HepG2 (cell line): ENCODE data around the gene GPC3. TPM values are rescaled to one million over a fixed set of nuclear protein-coding genes. Genes with fewer than 3 reads are reported as not detected.

Experiments used
- ATAC-seq: fragments of 200-7000 bp; cut with Tn5 transposase; 3 replicates; pipeline ENCODE4 v1.9.1; 2020; ENCODE audit warnings: mild to moderate bottlenecking, moderate library complexity
- BruUV-seq: library from RNA; stranded (reverse); fragments of 400-500 nt; replicated peaks from 2 replicates; lab custom pipeline; 2021; lab: Mats Ljungman, UMichigan
- CTCF ChIA-PET: fragments of 300-600 bp; formaldehyde crosslinking; extraction: SDS; loops from one replicate; lab custom pipeline; 2021; ENCODE audit warnings: low total read pairs, inconsistent platforms, low intra/inter-chr PET ratio; lab: Yijun Ruan, JAX
- POLR2A ChIA-PET: fragments of 350-600 bp; sonication (Branson Sonifier 250); formaldehyde crosslinking; loops from one replicate; lab custom pipeline; 2020; ENCODE audit warnings: antibody characterized with exemption, inconsistent platforms; lab: Yijun Ruan, JAX
- DNase-seq: peaks from one replicate; pipeline ENCODE4 v3.0.0-alpha.2; 2015; ENCODE audit warnings: low spot score
- FAIRE-seq: peaks from 3 replicates; lab custom pipeline; 2011; peaks lifted over from hg19 to GRCh38; lab: Jason Lieb, UNC
- H2AFZ ChIP-seq: one replicate; pipeline ENCODE4 v1.6.1; 2011; ENCODE audit warnings: low read length, inconsistent platforms
- H3K27ac ChIP-seq: fragments of 300-600 bp; 3 replicates; pipeline ENCODE4 v1.8.0; 2011; ENCODE audit warnings: mixed run types, mild to moderate bottlenecking, mixed read lengths, low read length, inconsistent platforms; ENCODE audit not compliant: insufficient read depth; ENCODE audit errors: extremely low read length
- H3K27me3 ChIP-seq, 2 experiments: fragments of 200-600 bp in 1 of 2; 2 replicates in 1 of 2; 3 replicates in 1 of 2; pipeline versions ENCODE4 v1.6.0 to v1.8.0; 2011; ENCODE audit warnings: low read length in 2 of 2, mild to moderate bottlenecking in 2 of 2, moderate library complexity in 2 of 2, inconsistent platforms in 1 of 2; ENCODE audit not compliant: insufficient read depth in 2 of 2, control insufficient read depth in 1 of 2
- H3K36me3 ChIP-seq, 2 experiments: fragments of 200-600 bp in 1 of 2; replicated peaks in 1 of 2; 2 replicates in 1 of 2; 3 replicates in 1 of 2; pipeline versions ENCODE4 v1.5.1 to v1.8.0; 2011; ENCODE audit warnings: low read length in 2 of 2, inconsistent platforms in 1 of 2; ENCODE audit not compliant: insufficient read depth in 2 of 2, control insufficient read depth in 1 of 2
- H3K4me1 ChIP-seq: 2 replicates; pipeline ENCODE4 v1.5.1; 2012; ENCODE audit warnings: low read length, inconsistent platforms; ENCODE audit not compliant: insufficient read depth
- H3K4me2 ChIP-seq: 2 replicates; pipeline ENCODE4 v1.6.0; 2011; ENCODE audit warnings: low read depth, low read length, inconsistent platforms
- H3K4me3 ChIP-seq, 3 experiments: fragments of 200-600 bp in 1 of 3; sonication (generic), shearing (Covaris generic) in 1 of 3; replicated peaks in 1 of 3; 2 replicates each; pipeline ENCODE4 v1.5.1; 2011 to 2016; ENCODE audit warnings: low read length in 3 of 3, inconsistent platforms in 2 of 3, low read depth in 2 of 3, mild to moderate bottlenecking in 2 of 3, control low read depth in 1 of 3, mixed read lengths in 1 of 3; ENCODE audit not compliant: insufficient read depth in 1 of 3
- H3K79me2 ChIP-seq: one replicate; pipeline ENCODE4 v1.6.1; 2011; ENCODE audit warnings: low read length, inconsistent platforms; ENCODE audit not compliant: insufficient read depth
- H3K9ac ChIP-seq: 2 replicates; pipeline ENCODE4 v1.6.0; 2011; ENCODE audit warnings: mild to moderate bottlenecking, low read depth, low read length, inconsistent platforms; ENCODE audit not compliant: insufficient read depth
- H3K9me3 ChIP-seq: 2 replicates; pipeline ENCODE4 v1.5.1; 2012; ENCODE audit warnings: mild to moderate bottlenecking, low read length
- H4K20me1 ChIP-seq: 2 replicates; pipeline ENCODE4 v1.6.0; 2011; ENCODE audit warnings: inconsistent platforms, mild to moderate bottlenecking, low read length, moderate library complexity; ENCODE audit not compliant: insufficient read depth
- HMG20A ChIP-seq: IDR thresholded peaks from 2 replicates; pipeline ENCODE4 v1.6.1; 2016; ENCODE audit warnings: borderline replicate concordance
- RBFOX2 ChIP-seq: fragments of 200-400 bp; formaldehyde crosslinking; IDR thresholded peaks from 2 replicates; pipeline ENCODE4 v1.6.1; 2017; ENCODE audit warnings: low read depth, mild to moderate bottlenecking, low read length
- SMAD9 ChIP-seq: sonication (generic); formaldehyde crosslinking; IDR thresholded peaks from 2 replicates; pipeline ENCODE4 v1.5.1; 2020; ENCODE audit warnings: mild to moderate bottlenecking, missing genetic modification reagents
- STAT5B ChIP-seq: sonication (generic); formaldehyde crosslinking; IDR thresholded peaks from 2 replicates; pipeline ENCODE4 v1.4.0; 2020; ENCODE audit warnings: missing genetic modification reagents
- THAP7 ChIP-seq: sonication (generic); formaldehyde crosslinking; IDR thresholded peaks from 2 replicates; pipeline ENCODE4 v1.8.1; 2023; ENCODE audit warnings: mild to moderate bottlenecking, missing genetic modification reagents
- U2AF2 ChIP-seq: fragments of 200-400 bp; formaldehyde crosslinking; IDR thresholded peaks from 2 replicates; pipeline ENCODE4 v1.6.1; 2017; ENCODE audit warnings: low read depth, mild to moderate bottlenecking, low read length
- XBP1 ChIP-seq: sonication (generic); formaldehyde crosslinking; IDR thresholded peaks from 2 replicates; pipeline ENCODE4 v1.5.0; 2020; ENCODE audit warnings: missing genetic modification reagents
- YY1 ChIP-seq: IDR thresholded peaks from 2 replicates; pipeline ENCODE4 v1.6.1; 2011; ENCODE audit warnings: low read length, low read depth, moderate library complexity, mild to moderate bottlenecking; ENCODE audit not compliant: insufficient read depth, insufficient replicate concordance
- ZNF274 ChIP-seq: sonication (generic); formaldehyde crosslinking; IDR thresholded peaks from 2 replicates; pipeline ENCODE4 v1.5.1; 2020; ENCODE audit warnings: mild to moderate bottlenecking, missing genetic modification reagents
- ZNF292 ChIP-seq: sonication (generic); formaldehyde crosslinking; IDR thresholded peaks from 2 replicates; pipeline ENCODE4 v1.8.1; 2022; ENCODE audit warnings: mild to moderate bottlenecking, low read depth, missing genetic modification reagents, borderline replicate concordance
- ZNF749 ChIP-seq: sonication (generic); formaldehyde crosslinking; IDR thresholded peaks from 2 replicates; pipeline ENCODE4 v1.8.0; 2022; ENCODE audit warnings: mild to moderate bottlenecking, missing genetic modification reagents, moderate library complexity, borderline replicate concordance
- ZNF891 ChIP-seq: sonication (generic); formaldehyde crosslinking; IDR thresholded peaks from 2 replicates; pipeline ENCODE4 v1.5.0; 2020; ENCODE audit warnings: mild to moderate bottlenecking, missing genetic modification reagents
- ZSCAN30 ChIP-seq: sonication (generic); formaldehyde crosslinking; IDR thresholded peaks from 2 replicates; pipeline ENCODE4 v1.5.0; 2020; ENCODE audit warnings: mild to moderate bottlenecking, missing genetic modification reagents
- WGBS: methylation state at CpG from one replicate; pipeline ENCODE4 v1.1.6; 2017; ENCODE audit warnings: low lambda C conversion rate; 5-methylcytosine and 5-hydroxymethylcytosine counted together
- in situ Hi-C: cut with HindIII; loops from 2 replicates; pipeline ENCODE4 v1.10.0; 2017; ENCODE audit warnings: low pct_unique_long_range_greater_than_20kb; ENCODE audit not compliant: extremely low pct_ligation_motif_present
- intact Hi-C: fragments of 100-400 bp; cut with micrococcal nuclease; formaldehyde crosslinking; loops from one replicate; pipeline ENCODE4 v1.10.0; 2022; ENCODE audit not compliant: unreplicated experiment
- polyA plus RNA-seq, 8 experiments: library from polyadenylated mRNA; depleted of rRNA in 3 of 8; stranded (reverse) in 7 of 8; unstranded in 1 of 8; fragments of >200 nt; fragmentation: Illumina TruSeq in 4 of 8; extraction: Trizol in 4 of 8; gene quantifications; 2 replicates each; pipeline versions ENCODE4 v1.2.1 to v1.2.3, GENCODE V29; 2011 to 2016; ENCODE audit warnings: low read depth in 4 of 8, missing spikeins in 1 of 8, mixed read lengths in 1 of 8; ENCODE audit not compliant: insufficient read depth in 1 of 8
- total RNA-seq, 5 experiments: library from RNA; depleted of rRNA; stranded (reverse); fragments of >200 nt; fragmentation: Illumina TruSeq; extraction: Trizol; gene quantifications; 2 replicates each; pipeline ENCODE4 v1.2.3, GENCODE V29; 2016; ENCODE audit warnings: low read depth in 1 of 5
- TF ChIP-seq, protein P1 (sequence below): sonication (generic); formaldehyde crosslinking; IDR thresholded peaks from 2 replicates; pipeline ENCODE4 v1.4.0; 2020; ENCODE audit warnings: mild to moderate bottlenecking, missing genetic modification reagents
- TF ChIP-seq, protein P2 (sequence below): sonication (generic); formaldehyde crosslinking; IDR thresholded peaks from 2 replicates; pipeline ENCODE4 v1.5.0; 2020; ENCODE audit warnings: missing genetic modification reagents
- TF ChIP-seq, protein P3 (sequence below): sonication (generic); formaldehyde crosslinking; IDR thresholded peaks from 2 replicates; pipeline ENCODE4 v1.8.0; 2022; ENCODE audit warnings: mild to moderate bottlenecking, missing genetic modification reagents, moderate library complexity
- TF ChIP-seq, protein P4 (sequence below): sonication (generic); formaldehyde crosslinking; conservative IDR thresholded peaks from 2 replicates; pipeline ENCODE4 v1.8.0; 2022; ENCODE audit warnings: mild to moderate bottlenecking, moderate library complexity, missing genetic modification reagents
- TF ChIP-seq, protein P5 (sequence below): sonication (generic); formaldehyde crosslinking; IDR thresholded peaks from 2 replicates; pipeline ENCODE4 v1.4.0; 2020; ENCODE audit warnings: mild to moderate bottlenecking, missing genetic modification reagents

The GPC3 gene
- total and polyA plus RNA-seq, 2 of the 13 experiments (the other 11 are each of a cell fraction or from before 2014, with no cell fraction given): 1,799 to 3,263 TPM

DNA sequence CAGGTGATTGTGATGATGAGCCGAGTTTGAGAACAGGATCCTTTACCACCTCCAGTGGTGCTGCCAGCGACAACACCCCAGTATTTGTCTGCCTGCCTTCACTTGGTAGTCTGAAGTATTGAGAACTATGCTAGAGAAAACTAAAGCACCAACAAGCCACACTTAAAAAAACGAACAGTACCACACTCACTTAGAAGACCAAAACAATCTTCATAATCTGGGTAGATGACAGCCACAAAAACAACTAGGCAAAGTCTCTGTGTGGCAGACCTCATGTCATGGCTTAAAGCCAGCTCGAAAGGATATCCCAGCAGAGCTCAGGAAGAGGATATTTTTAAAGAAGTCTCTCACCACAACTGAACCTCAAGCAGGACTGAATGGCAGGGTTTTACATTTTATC is 236.0 kb downstream of the GPC3 start:
- ATAC-seq (peak; percentile 11; the same call in 1 of the 3 replicates), DNase-seq (no peak)
- peaks cover 85% of the 10 kb centered on the region for H4K20me1 ChIP-seq
- H3K79me2 ChIP-seq: peaks cover 86% of the 10 kb centered on the region
- H3K27ac ChIP-seq: no peak overlapping the region
- POLR2A ChIA-PET: no interaction called here
- TF ChIP-seq THAP7 (no peak), ZNF292 (CRISPR knock-in tag) (no peak), STAT5B (CRISPR knock-in tag) (no peak), ZNF749 (CRISPR knock-in tag) (no peak), RBFOX2 (no peak), YY1 (no peak), HMG20A (CRISPR knock-in tag) (no peak), ZSCAN30 (CRISPR knock-in tag) (no peak), ZNF274 (no peak), ZNF891 (CRISPR knock-in tag) (no peak), U2AF2 (no peak), SMAD9 (CRISPR knock-in tag) (no peak), XBP1 (CRISPR knock-in tag) (no peak)
- TF ChIP-seq, protein P1, sequence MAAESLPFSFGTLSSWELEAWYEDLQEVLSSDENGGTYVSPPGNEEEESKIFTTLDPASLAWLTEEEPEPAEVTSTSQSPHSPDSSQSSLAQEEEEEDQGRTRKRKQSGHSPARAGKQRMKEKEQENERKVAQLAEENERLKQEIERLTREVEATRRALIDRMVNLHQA: no peak
- TF ChIP-seq, protein P2, sequence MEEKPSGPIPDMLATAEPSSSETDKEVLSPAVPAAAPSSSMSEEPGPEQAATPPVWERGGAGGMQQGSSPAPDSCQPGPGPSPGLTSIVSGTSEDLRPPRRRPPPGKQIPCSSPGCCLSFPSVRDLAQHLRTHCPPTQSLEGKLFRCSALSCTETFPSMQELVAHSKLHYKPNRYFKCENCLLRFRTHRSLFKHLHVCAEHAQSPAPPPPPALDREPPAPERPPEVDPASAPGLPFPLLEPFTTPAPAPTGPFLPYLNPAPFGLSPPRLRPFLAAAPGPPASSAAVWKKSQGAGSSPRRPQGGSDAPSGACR (CRISPR knock-in tag): no peak
- TF ChIP-seq, protein P3, sequence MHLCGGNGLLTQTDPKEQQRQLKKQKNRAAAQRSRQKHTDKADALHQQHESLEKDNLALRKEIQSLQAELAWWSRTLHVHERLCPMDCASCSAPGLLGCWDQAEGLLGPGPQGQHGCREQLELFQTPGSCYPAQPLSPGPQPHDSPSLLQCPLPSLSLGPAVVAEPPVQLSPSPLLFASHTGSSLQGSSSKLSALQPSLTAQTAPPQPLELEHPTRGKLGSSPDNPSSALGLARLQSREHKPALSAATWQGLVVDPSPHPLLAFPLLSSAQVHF (CRISPR knock-in tag): no peak
- TF ChIP-seq, protein P4, sequence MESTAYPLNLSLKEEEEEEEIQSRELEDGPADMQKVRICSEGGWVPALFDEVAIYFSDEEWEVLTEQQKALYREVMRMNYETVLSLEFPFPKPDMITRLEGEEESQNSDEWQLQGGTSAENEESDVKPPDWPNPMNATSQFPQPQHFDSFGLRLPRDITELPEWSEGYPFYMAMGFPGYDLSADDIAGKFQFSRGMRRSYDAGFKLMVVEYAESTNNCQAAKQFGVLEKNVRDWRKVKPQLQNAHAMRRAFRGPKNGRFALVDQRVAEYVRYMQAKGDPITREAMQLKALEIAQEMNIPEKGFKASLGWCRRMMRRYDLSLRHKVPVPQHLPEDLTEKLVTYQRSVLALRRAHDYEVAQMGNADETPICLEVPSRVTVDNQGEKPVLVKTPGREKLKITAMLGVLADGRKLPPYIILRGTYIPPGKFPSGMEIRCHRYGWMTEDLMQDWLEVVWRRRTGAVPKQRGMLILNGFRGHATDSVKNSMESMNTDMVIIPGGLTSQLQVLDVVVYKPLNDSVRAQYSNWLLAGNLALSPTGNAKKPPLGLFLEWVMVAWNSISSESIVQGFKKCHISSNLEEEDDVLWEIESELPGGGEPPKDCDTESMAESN (CRISPR knock-in tag): no peak
- TF ChIP-seq, protein P5, sequence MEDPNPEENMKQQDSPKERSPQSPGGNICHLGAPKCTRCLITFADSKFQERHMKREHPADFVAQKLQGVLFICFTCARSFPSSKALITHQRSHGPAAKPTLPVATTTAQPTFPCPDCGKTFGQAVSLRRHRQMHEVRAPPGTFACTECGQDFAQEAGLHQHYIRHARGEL (CRISPR knock-in tag): no peak
- TF ChIP-seq, all 625 proteins: peak for 0
- 90% methylated on average over 3 of the region's 4 CpGs for WGBS
- Histone ChIP-seq H3K4me3 (no peak overlapping the region), H3K4me1 (peaks cover 65% of the 10 kb centered on the region), H2AFZ (no peak overlapping the region), H3K9me3 (no peaks in the 10 kb centered on the region), H3K27me3 (no peaks in the 10 kb centered on the region), H3K4me2 (no peak overlapping the region), H3K9ac (no peak overlapping the region), H3K36me3 (peaks cover 8 to 45% of the 10 kb centered on the region in 2 experiments)
- BruUV-seq: no TSS peak
- intact Hi-C loops (no loop called here), in situ Hi-C loops (no loop called here)
- CTCF ChIA-PET: no interaction called here
- FAIRE-seq: peak; percentile 46
